Caki2 (cell line): ENCODE measurements around the gene STX8. TPM values are rescaled to one million over a fixed set of nuclear protein-coding genes. Genes with fewer than 3 reads are reported as not detected.

Experiments
- DNase-seq: peaks from one replicate; pipeline ENCODE4 v3.0.0-alpha.2; 2015; ENCODE audit warnings: low read depth
- in situ Hi-C: cut with HindIII; loops from 2 replicates; pipeline ENCODE4 v1.10.0; 2016; ENCODE audit warnings: low sequenced_read_pairs, low pct_unique_long_range_greater_than_20kb, mixed read lengths
- total RNA-seq: library from RNA; depleted of rRNA; stranded (reverse); fragments of >200 nt; shearing (Covaris generic); gene quantifications from 2 replicates; pipeline ENCODE4 v1.2.3, GENCODE V29; 2014; ENCODE audit warnings: low replicate concordance; rRNA removed

STX8 gene
- total RNA-seq, 1 experiment from 2014 or later = 34.0 TPM

GRCh38 chr17:9200699-9201359, 374.8 kb downstream of the STX8 start:
- in situ Hi-C loops = no loop called here

More at GRCh38 chr17:9200699-9201359, 374.8 kb downstream of the STX8 start:
- DNase-seq = no peak

Other genes starting within 250 kb of the STX8 start
- 0.72 TPM in 1 of 2 replicates, not detected in the other for gene CFAP52, start 822 bp upstream of the STX8 start, total RNA-seq
- 4.2 and 5.3 TPM in 2 replicates for gene USP43, start 69.7 kb upstream of the STX8 start, total RNA-seq
- not detected in 2 replicates for gene DHRS7C, start 215.8 kb upstream of the STX8 start, total RNA-seq
- gene GSG1L2, start 246.3 kb upstream of the STX8 start, total RNA-seq = not detected in 2 replicates